Stimulated activated CD4-positive, alpha-beta T cell treated with anti-CD3 and anti-CD28 coated beads, Interleukin-4, amount 100 ng/mL, for 1 hour (primary cell): ENCODE measurements around the gene KRT8.
"Not testable (repeated sequence)": the region's sequence is repeated elsewhere in the genome, so short reads cannot be mapped to it uniquely, and the experiment has no call there.

Experiments used
- DNase-seq: peaks from one replicate; pipeline ENCODE4 v3.0.0-alpha.2; 2020

Gene KRT8

DNA sequence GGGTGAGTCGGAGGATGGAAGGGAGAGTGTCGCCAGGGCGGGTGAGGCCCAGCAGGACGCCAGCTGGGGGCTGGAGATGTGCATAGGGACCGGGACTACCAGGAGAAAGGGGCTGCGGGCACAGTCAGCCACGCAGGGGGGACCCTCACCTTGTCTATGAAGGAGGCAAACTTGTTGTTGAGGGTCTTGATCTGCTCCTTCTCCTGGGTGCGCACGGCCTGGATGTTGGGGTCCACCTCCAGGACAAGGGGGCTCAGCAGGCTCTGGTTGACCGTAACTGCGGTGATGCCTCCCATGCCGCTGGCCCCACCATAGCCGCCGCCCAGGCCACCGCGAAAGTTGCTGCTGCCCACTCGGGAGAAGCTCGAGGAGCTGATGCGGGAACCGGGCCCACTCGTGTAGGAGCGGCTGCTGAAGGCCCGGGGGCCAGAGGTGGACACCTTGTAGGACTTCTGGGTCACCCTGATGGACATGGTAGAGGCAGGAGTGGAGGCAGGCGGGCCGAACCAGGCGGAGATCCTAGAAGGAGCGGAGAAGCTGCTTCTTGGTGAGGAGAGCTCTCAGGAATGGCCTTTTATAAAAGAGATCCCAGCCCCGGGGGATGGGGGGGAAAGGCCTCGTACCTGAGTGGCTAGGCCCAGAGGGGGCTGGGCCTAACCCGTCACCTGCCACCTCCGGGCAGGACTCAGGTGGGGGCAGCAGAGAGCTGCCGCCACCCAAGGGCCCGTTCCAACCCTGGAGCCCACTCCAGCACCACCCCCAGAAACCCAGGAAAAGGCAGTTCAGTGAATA, at the start of gene KRT8:
TSS of gene KRT8 (minus strand) at position 568 of the 792 bp plus-strand sequence. CDS start at position 473, 95 bp downstream.
- DNase-seq = not testable (repeated sequence)

- DNase-seq = no peak
Observed at GRCh38 chr12:52953181-52953841, 48.4 kb upstream of the KRT8 start.

DNA sequence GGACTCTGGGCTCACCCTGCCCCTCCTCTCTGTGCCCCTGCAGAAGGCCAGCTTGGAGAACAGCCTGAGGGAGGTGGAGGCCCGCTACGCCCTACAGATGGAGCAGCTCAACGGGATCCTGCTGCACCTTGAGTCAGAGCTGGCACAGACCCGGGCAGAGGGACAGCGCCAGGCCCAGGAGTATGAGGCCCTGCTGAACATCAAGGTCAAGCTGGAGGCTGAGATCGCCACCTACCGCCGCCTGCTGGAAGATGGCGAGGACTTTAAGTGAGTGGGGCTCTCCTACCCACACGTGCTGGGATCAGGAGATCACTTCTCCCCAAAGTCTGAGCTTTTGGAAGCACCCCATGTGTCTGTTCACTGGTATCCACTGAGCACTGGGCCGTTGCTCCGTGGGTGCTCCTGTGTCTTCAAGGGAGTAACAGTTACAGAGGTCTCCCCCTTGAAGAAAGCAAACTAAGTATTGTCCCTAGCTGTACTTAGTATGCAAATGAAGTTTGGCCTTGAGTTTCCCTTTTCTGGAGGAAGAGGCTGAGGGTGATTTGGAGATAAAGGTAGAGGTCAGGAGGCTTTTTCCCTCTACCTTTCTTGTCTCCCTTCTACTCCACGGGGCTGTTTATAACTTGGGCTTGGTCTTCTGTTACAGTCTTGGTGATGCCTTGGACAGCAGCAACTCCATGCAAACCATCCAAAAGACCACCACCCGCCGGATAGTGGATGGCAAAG, 47.4 kb upstream of the KRT8 start:
- DNase-seq = no peak

DNA sequence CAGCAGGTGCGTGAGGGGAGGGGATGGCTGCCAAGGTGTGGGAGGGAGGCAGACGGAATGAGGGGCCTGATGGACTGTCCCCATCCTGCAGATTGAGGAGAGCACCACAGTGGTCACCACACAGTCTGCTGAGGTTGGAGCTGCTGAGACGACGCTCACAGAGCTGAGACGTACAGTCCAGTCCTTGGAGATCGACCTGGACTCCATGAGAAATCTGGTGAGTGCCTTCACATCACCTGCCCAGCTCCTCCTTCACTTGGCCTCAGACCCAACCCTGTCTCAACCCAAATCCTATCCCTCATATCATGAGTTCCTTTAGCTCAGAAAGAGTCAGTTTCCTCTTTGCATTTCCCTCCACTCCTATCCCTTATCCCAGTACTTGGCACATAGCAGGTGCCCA, 46.8 kb upstream of the KRT8 start:
- no peak for DNase-seq

GRCh38 chr12:52951126-52951525, 46.2 kb upstream of the KRT8 start:
- DNase-seq = no peak

DNA sequence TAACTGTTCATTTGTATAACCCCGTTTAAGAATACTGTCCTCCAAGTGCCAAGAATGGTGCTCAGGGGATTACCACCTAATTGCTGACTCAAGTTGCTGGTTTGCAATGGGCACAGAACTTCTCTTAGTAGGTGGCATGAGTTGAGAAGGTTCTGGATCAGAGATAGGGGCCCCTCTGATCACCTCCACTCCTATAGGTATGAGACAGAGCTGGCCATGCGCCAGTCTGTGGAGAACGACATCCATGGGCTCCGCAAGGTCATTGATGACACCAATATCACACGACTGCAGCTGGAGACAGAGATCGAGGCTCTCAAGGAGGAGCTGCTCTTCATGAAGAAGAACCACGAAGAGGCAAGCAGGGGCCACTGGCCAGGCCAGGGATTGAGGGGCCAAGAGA, 45.7 kb upstream of the KRT8 start:
- DNase-seq = no peak

GRCh38 chr12:52949413-52950331, 44.8 kb upstream of the KRT8 start:
- no peak for DNase-seq

DNA sequence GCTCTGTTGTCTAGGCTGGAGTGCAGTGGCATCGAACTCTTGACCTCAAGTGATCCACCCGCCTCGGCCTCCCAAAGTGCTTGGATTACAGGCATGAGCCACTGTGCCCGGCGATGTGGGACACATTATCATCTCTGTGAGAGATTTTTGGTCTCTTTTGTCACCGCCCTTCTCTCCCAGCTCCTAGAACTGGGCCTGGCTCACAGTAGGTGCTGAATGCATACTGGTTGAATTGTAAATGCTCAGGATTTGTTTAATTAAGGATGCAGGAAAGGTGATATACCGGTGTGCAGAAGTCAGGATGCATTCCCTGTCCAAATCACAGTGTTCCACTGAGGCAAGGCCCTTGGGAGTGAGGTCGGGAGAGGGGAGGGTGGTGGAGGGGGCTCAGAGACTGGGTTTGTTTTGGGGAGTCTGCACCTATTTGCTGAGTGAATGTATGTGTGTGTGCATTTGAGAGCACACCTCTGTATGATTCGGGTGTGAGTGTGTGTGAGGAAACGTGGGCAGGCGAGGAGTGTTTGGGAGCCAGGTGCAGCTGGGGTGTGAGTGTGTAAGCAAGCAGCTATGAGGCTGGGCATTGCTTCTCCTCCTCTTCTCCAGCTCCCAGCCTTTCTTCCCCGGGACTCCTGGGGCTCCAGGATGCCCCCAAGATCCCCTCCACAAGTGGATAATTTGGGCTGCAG, 43.0 kb upstream of the KRT8 start:
- DNase-seq = no peak

DNA sequence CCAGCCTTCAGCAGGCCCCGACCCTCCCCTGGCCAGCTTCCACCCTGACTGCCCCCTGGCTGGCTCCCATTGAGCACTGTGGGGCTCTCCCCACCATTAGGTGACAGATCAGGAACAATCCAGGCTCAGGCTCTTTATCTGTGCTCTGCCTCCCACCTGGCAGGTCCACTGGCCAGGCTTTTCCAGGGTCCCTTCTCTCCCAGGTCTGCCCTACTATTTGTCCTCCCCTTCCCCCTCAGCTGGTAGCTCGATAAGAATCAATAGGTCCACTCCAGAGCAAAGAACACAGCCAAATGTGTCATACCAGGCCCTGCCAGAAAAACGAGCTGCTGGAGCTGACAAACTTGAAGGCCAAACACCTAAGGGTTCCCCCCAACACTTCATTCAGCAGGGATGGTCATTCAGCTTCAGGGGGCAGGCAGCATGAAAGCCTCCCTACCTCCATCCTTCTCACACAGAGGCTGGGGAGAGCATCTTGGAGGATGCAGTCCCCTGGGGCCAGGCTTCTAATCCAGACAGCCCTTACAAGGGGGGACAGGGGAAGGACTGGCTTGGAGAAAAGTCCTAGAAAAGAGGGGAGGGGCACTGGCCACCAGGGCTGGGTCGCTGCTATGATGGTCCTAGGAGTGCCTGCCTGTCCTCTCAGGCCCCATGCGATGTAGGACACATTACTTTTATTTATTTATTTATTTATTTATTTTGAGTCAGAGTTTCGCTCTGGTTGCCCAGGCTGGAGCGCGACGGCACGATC, 42.1 kb upstream of the KRT8 start:
- DNase-seq = no peak

- no peak for DNase-seq
Observed at GRCh38 chr12:52946334-52946733, 41.5 kb upstream of the KRT8 start.

GRCh38 chr12:52945389-52946232, 40.7 kb upstream of the KRT8 start:
- no peak for DNase-seq

GRCh38 chr12:52944683-52945388, 40.0 kb upstream of the KRT8 start:
- DNase-seq = no peak

DNA sequence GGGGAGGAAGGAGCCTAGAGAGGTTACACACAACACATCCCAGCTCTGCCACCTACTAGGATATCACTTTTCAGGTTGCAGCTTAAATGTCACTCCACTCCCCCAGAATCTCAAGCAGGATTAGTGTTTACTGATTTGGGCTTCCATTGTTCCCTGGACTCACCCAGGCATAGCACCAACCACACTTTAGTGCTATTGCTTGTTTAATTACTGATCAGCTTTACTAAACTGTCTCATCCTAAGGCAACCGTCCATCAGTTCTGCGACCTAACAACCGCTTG, 38.0 kb upstream of the KRT8 start:
- DNase-seq = no peak

DNA sequence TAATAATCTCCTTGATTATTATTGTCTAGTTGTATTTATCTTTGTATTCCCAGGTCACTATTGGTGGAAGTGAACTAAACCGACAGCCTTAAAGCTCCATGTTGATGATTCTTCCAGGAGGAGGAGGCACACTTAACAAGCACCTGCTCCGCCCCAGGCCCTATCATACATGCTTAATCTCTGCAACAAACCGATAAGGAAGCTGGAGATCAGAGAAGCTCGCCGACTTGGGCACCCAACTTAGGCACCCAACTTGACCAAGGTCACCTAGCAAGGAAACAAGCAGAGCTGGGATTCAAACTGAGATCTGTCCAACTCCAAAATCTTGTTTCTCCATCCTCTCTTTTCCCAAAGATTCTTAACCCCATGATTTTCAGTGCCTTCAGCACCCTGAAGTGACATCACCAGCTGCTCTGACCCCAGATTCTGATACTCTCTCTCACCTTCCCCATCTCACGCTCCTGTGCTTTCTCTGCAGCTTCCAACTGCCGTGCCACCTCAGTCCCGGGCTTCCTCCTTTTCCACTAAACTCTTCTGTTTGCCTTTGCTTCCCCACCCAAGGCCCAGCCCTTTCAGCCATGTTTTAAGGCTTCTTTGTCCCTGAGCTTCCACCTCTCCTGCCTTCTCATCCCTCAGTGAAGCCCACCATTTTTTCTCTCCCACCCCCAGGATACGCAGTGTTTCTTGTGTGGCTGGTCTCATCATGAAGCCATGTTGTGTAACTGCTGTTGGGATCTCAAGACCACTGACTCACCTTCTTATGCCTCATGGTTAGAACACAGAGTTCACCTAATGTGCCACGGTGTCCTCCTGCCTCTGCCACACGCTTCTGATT, 37.4 kb upstream of the KRT8 start:
- DNase-seq = no peak

DNA sequence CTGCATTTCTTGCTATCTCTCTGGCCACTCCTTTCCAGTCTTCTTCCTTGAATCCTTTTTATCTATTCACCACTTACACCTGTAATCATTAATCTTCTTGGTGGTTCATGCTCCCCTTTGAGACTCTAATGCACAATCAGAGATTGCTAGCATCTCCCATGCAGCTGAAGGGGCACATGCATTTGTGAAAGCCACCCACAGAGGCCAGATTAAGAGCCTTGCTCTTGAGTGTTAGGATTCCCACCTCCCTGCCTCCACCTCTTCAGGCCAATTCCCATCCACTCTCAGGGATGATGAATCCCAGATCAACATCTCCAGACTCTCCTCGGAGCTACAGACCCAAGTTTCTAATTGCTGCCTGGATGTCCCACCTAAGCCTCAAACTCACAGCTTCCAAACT, 24.7 kb upstream of the KRT8 start:
- DNase-seq = no peak

DNA sequence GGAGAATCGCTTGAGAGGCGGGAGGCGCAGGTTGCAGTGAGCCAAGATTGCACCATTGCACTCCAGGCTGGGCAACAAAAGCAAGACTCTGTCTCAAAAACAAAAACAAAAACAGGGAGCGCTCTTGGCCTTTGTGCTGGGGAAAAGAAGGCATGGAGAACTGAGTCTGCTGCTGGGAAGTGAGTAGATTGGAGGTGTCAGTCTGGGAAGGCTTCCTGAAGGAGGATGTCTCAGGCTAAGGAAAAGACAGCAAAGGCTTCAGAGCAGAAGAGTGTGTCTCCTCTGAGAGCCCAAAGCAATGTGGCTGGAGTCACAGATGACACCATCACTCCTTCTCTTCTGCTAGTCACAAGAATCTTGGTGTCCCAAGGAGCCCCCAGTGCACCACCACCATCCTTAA, 23.1 kb upstream of the KRT8 start:
- DNase-seq = no peak

DNA sequence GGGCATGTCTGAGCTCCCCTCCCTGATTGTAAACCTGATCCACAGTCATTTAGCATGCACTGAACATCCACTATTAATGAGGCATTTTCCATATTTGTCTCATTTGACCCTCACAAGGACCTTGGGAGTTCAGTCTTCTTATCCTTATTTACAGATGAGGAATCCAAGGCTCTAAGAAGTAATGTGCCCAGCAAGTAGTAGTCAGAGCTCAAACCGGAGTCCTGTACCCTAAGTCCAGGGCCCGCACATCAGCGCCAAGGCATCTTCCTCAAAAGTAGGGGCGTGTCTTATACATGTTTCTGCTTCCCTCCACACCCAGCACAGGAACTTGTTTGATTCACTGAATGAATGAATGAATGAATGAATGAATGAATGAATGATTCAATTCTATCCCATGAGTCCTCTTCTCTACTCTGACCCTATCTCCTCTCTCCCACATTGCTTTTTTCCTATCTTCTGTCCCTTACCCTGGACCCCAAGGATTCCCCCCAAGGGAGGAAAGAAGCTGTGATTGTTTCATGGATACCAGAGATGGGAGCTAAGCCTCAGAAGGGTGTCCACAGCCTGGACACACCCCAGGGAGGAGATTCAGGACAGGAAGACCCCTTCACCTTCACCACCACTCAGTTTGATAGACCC, 21.8 kb upstream of the KRT8 start:
- DNase-seq = no peak
